Superior temporal gyrus (tissue), 1 donor: Measurements from ENCODE around the gene ZBED5.
A peak's percentile ranks its signal among the peaks of the same experiment; 100 is the strongest.
"Not testable (repeated sequence)": the region's sequence is repeated elsewhere in the genome, so short reads cannot be mapped to it uniquely, and the experiment has no call there.

Experiments
- DNase-seq: peaks from one replicate; pipeline ENCODE4 v3.0.0-alpha.2; 2016; ENCODE audit errors: extremely low spot score

Gene ZBED5

DNA sequence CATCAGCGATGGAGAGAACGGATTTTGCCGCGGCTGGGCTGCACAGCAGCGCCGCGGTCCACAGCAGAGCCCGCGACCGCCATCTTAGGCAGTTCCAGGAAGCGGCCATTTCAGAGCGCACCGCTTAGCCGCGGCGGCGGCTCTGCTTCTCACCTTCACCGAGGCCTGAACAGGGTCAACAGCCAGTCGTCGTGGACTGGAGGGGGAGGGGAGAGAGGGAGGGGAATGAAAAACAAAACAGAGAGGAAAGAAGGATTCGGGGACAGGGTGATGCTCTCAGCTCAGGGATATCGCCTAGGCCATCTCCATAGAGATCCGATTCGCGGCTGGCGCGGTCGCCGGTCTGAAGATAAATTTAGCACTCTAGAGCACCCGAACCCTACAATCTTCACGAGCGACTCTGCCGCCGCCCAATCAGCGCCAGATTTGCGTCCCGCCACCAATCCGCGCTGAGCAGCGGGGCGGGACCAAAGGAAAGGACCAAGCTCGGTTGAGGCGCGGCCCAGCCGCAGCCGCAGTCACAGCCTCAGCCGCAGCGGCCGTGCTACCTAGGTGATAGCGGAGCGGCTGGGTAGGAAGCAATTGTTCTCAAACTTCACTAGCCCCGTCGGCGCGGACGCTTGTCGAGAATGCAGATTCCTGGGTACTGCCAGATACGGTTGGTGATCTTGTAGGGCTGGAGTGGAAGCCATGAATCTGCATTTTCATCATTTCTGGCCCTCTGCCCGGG lies at the start of gene ZBED5:
ZBED5 (minus strand) TSS at position 345 of the 730 bp plus-strand sequence. CDS start 3,108 bp downstream, outside the sequence.
- DNase-seq, result peak; percentile 99

DNA sequence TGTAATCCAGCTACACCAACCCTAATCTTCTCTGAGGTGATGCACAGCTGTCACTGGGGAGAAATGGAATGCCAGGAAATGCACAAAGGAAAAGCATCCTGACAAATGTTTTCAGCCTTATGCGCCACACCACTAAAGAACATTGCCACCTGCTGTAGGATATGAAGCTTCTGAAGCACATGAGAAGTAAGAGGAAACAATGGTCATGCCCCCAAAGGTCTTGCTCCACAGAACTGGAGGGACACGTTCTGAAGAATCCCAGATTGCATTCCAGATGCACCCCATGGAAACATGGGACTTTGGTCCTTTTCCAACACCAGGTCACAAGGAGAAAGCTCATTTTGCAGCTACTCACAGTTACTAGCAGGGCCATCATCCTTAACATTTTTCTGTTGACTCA lies 48.7 kb upstream of the ZBED5 start:
- DNase-seq, result no peak

DNA sequence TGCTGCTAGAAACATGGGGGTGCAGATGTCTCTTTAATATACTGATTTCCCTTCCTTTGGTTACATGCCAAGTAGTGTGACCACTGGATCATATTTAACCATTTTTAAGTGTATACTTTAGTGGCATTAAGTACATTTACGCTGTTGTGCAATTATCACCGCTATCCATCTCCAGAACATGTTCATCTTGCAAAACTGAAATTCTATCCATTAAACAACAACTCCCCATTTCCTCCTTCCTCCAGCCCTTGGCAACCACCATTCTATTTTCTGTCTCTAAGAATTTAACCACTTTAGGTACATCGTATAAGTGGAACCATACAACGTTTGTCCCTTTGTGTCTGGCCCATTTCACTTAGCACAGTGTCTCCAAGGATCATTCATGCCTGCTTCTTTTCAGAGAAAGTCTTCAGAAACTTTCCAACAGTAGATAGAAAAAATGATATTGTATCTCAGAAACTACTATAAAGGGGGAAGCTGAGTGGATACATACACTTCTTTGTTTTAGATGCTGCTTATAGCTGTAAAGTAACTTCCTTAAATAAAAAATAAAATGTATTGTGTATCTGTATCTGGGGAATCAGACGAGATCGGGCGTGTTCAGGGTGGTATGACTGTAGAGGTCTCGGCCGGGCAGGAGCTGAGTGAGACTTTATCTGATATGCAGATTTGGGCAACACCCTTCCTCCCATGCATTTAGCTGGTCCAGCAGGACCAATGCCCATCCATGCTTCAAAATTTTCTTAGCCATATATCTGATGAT lies 44.6 kb upstream of the ZBED5 start:
- no peak for DNase-seq

DNA sequence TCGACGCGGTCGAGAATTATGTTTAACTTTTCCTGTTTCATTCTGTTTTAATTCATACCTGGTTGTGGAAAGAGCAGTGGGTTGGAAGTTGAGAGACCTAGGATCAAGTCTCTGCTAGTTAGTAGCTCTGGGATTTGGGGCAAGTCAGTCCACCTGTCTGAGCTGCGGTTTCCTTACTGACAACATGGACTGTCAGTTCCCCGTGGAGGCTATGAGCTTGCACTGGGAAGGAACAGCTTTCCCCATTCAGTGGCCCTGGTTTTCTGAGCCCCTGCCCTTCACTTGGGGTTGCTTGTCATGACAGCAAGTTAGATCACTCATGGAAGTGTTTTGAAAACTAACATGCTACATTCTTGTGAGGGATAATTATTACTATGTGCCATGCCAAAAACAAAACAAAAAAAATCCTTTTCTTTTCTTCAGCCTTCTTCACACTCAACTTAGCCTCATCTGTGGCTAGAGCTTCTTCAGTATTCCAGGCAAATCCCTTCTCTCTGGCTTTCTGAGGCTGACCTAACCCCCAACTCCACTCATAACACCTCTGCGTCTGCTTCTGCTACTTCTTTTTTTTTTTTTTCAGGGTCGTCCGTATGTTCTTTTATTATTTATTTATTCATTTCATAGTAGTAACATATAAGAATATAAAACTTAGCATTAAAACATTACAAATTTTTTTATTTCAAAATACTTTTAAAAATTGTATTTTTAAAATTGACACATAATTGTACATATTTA lies 43.0 kb upstream of the ZBED5 start:
- no peak for DNase-seq

DNA sequence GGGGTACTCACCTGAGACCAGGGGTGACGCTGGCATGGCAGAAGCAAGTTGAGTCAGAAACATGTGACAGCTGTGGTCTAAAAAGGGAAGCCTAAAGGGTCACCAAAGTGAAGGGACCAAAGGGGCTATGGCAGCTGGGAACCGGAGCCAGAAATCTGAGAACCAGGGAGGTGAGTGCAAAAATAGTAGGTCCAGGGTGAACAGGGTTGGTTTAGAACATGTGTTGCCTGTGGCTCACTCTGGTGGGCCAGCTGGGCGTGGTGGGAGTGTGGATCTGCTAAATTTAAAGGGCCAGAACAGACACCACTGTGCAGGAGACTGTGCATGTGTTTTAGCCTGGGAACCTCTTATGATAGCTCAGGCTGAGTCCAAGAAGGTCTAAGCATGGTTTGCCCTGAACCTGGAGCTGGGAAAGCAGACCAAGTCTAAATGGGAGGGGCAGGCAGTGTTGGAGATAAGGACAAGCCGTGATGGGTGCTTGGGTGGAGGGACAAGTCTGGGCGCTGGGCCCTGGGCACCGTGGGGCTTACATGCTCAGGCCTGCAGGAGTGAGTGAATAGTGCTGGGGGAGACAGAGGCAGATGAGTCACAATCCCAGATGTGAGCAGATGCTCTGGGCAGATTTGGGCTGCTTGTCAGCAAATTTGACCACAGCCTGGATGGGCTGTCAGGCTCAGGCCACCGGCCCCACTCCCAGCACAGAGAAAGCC lies 41.4 kb upstream of the ZBED5 start:
- no peak for DNase-seq

DNA sequence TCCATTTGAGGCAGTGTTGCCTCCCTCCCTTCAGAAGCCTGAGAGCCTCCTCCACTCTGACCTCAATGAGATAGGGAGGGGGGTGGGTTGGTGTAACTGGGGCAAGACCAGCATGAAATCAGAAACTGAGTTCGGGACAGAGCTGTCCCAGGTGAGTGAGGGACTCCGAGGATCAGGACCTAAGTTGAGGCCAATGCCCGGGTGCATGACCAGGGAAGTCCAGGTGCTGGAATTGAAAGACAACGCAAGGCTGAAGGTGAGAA lies 40.8 kb upstream of the ZBED5 start:
- DNase-seq, result no peak

DNA sequence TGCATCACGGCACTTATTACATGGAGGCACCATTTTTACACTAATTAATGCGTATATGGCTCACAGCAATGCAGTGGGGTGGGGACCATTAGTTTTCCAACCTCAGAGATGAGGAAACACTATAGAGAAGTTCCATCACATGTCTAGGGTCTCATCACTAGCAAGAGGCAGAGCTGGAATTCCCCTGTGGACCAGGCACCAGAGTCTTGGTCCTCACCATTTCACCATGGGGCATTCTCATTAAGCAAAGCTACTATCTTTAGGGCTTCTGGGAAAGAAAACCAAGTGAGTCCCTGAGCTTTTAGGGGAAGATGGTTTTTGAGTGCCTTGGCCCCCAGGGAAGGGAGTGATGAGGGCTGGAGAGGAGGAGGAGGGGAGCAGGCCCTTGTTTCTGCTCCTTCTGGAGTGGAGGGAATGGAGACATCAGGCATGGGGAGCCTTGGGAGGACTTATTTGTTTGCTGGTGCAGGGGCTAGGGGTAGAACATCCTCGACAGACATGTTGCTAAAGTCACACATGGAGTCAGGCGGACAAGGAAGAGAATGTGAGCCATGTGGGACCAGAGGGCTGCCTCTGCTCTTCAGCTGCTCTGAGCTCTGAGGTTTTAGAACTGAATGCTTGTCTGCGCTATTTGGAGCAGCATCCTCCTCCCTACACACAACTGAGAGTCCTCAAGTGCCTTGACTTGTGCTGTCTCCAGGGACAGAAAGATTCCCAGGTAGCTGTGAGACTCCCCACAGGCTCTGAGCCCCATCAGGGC lies 40.3 kb upstream of the ZBED5 start:
- DNase-seq, result no peak

DNA sequence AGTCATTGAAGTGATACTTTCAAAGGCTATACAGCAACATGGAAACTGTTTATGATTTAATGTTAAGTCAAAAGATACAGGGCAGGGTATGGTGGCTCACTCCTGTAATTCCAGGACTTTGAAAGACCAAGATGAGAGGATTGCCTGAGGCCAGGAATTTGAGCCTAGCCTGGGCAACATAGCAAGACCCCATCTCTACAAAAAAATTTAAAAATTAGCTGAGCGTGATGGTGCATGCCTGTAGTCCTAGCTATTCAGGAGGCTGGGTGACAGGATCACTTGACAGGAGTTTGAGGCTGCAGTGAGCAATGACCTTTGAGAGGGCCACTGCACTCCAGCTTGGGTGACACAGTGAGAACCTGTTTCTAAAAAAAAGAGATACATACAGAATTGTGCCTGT lies 39.3 kb upstream of the ZBED5 start:
- no peak for DNase-seq

DNA sequence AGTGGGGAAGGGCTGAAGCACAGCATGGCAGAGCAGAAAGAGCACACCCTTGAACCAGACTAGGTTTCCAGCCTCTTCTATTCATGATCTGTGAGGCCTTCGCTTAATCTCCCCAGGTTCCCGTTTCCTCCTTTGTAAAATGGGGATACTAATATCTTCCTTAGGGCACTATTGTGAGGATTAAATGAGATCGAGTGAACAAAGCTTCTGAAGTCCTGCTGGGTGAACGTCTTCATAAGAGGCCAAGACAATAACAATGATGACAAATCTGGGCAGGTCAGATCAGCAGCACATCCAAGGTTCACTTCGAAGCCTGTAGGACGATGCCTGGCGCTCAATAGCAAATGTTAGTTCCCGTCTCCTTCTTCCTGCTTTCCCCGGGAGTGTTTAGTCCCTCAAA lies 38.6 kb upstream of the ZBED5 start:
- no peak for DNase-seq

DNA sequence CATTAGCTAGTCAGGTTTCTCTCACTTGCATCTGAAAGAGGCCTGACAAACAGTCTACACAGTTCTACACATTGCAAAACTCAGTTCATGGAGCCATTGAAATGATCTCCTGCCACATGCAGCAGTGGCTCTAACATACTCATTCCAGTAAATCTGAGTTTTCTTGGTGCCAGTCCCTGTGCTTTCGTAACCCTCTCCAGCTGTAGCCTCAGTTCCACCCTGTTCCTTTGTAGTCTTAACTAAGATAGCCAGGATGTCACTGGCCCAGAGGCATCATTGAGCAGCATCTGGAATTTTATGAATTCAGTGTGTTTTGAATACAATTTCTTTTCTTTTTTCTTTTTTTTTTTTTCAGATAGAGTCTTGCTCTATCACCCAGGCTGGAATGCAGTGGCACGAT lies 37.4 kb upstream of the ZBED5 start:
- no peak for DNase-seq

DNA sequence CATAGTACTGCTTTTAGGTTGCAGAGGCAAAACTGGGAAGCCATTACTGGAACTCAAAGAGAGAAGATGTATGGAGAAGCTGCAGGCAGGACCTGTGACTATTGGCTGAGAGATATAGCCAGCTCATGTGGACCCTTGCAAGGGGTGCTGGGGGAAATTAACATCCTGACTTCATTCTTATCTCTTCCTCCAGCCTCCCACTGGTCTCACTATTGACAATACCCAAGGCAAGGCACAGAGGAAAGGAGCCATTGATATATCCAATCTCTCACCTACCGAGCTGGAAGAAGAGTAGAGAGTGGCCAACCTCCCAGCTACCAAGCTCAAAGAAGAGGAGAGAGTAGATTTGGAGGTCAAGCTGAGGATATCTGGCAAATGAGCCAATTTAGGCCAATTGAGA lies 36.8 kb upstream of the ZBED5 start:
- DNase-seq, result no peak

DNA sequence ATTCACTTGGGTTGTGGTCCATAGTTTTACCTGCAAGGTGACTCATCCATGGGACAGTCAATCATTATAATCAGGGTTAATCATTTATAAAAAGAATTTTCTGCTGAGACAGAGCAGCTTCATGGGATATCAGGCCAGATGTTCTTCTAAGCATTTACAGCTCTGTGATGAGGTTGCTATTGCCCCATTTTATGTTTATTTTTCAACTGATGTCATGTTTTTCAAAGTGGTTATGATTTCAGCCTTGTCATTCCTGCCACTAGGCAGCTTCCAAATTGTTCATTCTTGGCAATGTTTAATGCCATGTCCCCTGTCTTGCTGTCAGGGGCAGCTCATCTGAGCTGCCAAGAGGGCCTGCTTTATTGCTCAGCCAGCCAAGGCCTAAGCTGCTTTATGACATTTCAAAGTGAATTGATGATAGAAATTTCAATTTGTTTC lies 35.9 kb upstream of the ZBED5 start:
- DNase-seq, result no peak

DNA sequence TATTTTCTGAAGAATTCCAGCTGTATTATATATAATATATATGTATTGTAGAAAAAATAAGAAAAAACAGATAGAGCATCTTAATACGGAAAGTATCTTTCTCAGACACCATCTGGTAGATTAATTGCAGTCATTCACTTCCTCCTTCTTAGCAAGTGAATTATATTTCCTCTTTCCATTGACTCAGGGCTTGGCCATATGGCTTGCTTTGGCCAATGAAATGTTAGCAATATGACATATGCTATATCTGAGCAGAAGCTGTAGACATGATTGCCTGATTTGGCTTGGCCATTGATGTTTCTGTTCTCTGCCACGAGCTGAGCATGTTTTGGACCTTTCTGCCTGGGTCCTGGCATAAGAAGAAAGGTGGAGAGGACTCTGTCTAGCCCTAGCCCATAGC lies 34.4 kb upstream of the ZBED5 start:
- no peak for DNase-seq

DNA sequence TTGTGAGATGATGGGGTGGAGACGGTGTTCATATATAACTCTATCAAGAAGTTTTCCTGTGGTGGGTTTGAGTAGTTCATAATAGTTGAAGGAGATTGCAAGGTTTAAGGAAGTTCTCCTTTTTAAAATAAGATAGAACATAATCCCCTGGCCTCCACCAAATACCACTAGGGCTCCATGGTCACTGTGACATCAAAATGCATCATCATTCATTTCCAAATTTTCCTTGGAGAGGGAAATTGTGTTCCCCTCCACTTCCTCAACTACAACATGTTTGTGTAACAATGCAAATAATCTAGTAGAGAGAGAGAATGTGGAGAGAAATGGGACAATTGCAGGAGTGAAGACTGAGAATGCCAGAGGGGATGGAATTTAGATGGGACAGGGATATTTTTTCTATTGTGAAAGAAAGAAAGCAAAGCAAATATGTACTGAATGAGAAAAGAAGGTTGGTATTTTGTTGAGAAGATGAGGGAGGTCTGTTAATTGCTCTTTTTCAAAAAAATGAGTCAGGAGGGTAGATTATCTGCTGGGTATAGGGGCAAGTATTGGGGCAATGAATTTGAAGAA lies 33.4 kb upstream of the ZBED5 start:
- no peak for DNase-seq

DNA sequence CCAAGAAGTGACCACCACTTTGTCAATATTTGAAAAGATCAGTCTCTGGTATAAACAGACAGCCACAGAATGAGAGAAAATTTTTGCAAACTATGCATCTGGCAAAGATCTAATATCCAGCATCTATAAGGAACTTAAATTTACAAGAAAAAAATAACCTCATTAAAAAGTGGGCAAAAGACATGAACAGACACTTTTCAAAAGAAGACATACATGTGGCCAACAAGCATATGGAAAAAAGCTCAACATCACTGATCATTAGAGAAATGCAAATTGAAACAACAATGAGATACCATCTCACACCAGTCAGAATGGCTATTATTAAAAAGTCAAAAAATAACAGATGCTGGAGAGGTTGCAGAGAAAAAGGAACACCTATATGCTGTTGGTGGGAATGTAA lies 32.2 kb upstream of the ZBED5 start:
- not testable (repeated sequence) for DNase-seq

DNA sequence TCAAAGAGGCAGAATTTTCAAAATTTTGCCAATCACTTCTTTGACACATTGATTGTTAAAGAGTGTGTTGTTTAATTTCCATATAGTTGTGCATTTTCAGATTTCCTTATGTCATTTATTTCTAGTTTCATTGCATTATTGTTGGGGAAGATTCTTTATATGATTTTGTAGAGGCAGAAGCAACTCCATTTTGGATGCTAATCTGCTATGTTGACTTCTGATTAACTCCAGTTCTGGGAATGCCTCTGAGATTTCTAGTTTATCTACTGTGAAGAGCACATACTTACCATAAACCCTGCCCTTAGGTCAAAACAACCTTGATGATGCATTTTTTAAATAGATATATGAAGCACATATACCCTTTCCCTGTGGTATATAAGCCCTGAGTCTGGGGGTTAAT lies 29.5 kb upstream of the ZBED5 start:
- DNase-seq, result no peak

DNA sequence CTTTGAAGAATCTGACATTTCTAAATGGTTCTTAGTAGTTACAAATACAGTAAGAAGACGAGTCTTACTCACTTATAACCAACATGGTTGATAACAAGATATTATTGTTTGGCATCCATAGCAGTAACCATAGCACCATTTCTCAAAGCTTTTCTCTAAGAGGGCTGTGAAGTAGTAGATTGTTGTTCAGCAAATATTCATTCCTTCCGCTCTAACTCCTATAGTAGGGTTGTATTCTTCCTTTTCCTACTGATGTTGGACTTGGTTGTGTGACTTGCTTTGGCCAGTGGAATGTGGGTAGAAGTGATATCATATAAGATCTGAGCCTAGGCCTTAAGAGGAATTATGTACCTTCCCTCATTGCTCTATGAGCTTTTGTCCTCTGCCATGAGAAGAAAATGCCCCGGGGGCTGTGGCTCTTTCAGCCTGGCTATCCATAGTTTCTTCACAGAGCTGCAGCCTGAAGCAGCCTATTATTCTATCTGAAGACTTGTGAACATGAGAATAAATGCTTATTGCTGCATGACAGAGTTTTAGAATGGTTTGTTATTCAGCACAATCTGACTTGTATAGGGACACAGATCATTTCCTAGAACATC lies 28.9 kb upstream of the ZBED5 start:
- DNase-seq, result no peak

DNA sequence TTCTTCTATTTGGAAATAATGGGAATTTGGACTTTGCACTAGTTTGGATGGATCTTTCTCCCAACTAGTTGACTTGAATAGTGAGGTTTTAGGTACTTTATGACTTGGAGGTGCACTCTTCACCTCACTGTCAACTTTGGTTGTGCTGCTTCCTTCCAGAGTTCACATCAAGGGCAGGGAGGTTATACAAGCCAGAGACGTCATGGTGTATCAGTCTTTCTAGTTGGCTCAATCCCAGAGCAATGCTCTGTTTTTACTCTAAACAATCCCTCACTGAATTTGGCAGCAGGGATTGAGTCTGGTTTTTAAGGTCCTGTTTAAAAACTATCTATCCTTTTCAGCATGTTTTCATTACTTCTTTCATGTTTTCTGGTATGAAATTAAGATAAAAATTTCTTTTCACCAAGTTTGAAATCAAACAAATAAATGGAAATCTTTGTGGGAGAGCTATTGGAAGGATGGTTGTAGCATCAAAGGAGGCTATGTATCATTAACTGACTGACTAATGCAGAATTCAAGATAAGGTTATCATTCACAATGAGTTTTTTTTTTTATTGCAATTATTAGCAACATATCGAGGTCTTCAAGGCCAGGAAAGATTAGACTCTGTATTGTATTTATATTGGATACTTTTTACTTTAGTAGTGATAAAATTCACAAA lies 28.0 kb upstream of the ZBED5 start:
- no peak for DNase-seq

DNA sequence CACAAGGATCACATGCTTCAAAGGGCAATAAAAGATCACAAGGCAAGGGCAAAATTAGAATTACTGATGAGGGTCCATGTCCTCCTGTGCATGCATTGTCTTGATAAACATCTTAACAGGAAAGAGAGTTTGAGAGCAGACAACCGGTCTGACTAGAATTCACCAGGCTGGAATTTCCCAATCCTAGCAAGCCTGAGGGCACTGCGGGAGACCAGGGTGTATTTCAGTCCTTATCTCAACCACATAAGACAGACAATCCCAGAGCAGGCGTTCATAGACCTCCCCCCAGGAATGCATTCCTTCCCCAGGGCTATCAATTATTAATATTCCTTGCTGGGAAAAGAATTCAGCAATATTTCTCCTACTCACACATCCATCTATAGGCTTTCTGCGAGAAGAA lies 26.4 kb upstream of the ZBED5 start:
- DNase-seq, result not testable (repeated sequence)

DNA sequence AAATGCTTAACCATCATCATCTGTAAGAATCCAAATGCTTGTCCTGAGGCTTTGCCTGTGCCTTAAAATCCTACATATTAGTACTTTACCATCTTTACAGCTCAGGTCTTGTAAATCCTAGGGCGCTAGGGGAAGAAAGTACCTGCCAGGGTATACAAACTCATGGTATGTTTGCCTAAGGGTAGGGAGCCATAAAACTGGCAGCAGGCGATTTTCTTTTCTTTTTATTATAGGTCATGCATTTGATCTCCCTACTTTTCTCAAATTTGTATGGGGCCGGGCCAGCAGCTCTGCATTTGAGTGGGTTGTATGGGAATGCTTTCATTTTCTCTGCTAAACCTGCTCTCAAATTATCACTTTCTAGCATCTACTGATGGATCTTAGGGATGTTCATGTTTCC lies 24.0 kb upstream of the ZBED5 start:
- DNase-seq, result no peak
